ENCODE data around the gene TFAP2E.

- TF ChIP-seq CTCF (IDR thresholded peaks at IDR 0.05), result no peak
- TF ChIP-seq ZFX (IDR thresholded peaks at IDR 0.05; ENCODE audit: borderline replicate concordance), result no peak
Measured at GRCh38 chr1:35605867-35606182, 32.7 kb downstream of the TFAP2E start.

All from 22Rv1 (cell line).